Caco-2 (cell line): ENCODE measurements around the gene MED12L. TPM values are rescaled to one million over a fixed set of nuclear protein-coding genes. Genes with fewer than 3 reads are reported as not detected.

Source experiments
- BruUV-seq: library from RNA; stranded (reverse); fragments of 400-500 nt; replicated peaks from 2 replicates; lab custom pipeline; 2021; lab: Mats Ljungman, UMichigan
- CTCF ChIA-PET: fragments of 300-600 bp; sonication (Branson Sonifier 250); formaldehyde crosslinking; loops from one replicate; lab custom pipeline; 2022; ENCODE audit warnings: antibody characterized with exemption; lab: Charles Lee
- POLR2A ChIA-PET: fragments of 300-600 bp; sonication (Branson Sonifier 250); formaldehyde crosslinking; loops from one replicate; lab custom pipeline; 2022; ENCODE audit warnings: antibody characterized with exemption; lab: Charles Lee
- DNase-seq, 2 experiments: peaks; one replicate each; pipeline versions ENCODE4 v3.0.0 to v3.0.0-alpha.2; 2020 to 2022
- H3K27me3 ChIP-seq: replicated peaks from 2 replicates; pipeline ENCODE4 v1.6.0; 2011; ENCODE audit warnings: low read length; ENCODE audit not compliant: control insufficient read depth, insufficient read depth
- H3K36me3 ChIP-seq: 2 replicates; pipeline ENCODE4 v1.5.1; 2011; ENCODE audit warnings: low read length; ENCODE audit not compliant: control insufficient read depth, insufficient read depth
- H3K4me1 ChIP-seq: fragments of 250-450 bp; sonication (Bioruptor Pico); 2 replicates; pipeline ENCODE4 v1.5.1; 2020; ENCODE audit warnings: mild to moderate bottlenecking
- H3K4me3 ChIP-seq: 2 replicates; pipeline ENCODE4 v1.5.1; 2011; ENCODE audit warnings: low read depth, mild to moderate bottlenecking, control low read depth, low read length
- H3K9me3 ChIP-seq: fragments of 250-450 bp; sonication (Bioruptor Pico); 2 replicates; pipeline ENCODE4 v1.5.1; 2020; ENCODE audit warnings: mild to moderate bottlenecking, moderate library complexity
- H3K27ac Mint-ChIP-seq: one replicate; pipeline ENCODE4 v1.8.0; 2022; ENCODE audit warnings: mixed read lengths; ENCODE audit not compliant: unreplicated experiment
- H3K27me3 Mint-ChIP-seq: one replicate; pipeline ENCODE4 v1.8.0; 2022; ENCODE audit warnings: mixed read lengths; ENCODE audit not compliant: insufficient read depth, unreplicated experiment
- H3K36me3 Mint-ChIP-seq: one replicate; pipeline ENCODE4 v1.8.0; 2022; ENCODE audit warnings: mild to moderate bottlenecking, mixed read lengths; ENCODE audit not compliant: insufficient read depth, unreplicated experiment
- H3K4me1 Mint-ChIP-seq: one replicate; pipeline ENCODE4 v1.8.0; 2022; ENCODE audit warnings: low read depth, mixed read lengths; ENCODE audit not compliant: unreplicated experiment
- H3K4me3 Mint-ChIP-seq: one replicate; pipeline ENCODE4 v1.8.0; 2022; ENCODE audit warnings: mild to moderate bottlenecking, moderate library complexity, mixed read lengths; ENCODE audit not compliant: unreplicated experiment
- H3K9me3 Mint-ChIP-seq: one replicate; pipeline ENCODE4 v1.8.0; 2022; ENCODE audit warnings: mixed read lengths; ENCODE audit not compliant: unreplicated experiment
- intact Hi-C: fragments of 100-400 bp; cut with micrococcal nuclease; formaldehyde crosslinking; loops from one replicate; pipeline ENCODE4 v1.10.0; 2022; ENCODE audit not compliant: unreplicated experiment
- total RNA-seq: library from RNA; stranded (reverse); gene quantifications from 2 replicates; pipeline ENCODE4 v1.2.3, GENCODE V29; 2022
- TF ChIP-seq, protein P1 (sequence below), 2 experiments: fragments of 200-600 bp in 1 of 2; IDR thresholded peaks; 1 replicate in 1 of 2; 2 replicates in 1 of 2; pipeline versions ENCODE4 v1.5.1 to v1.8.0; 2011 to 2022; ENCODE audit warnings: antibody characterized with exemption in 1 of 2, control low read depth in 1 of 2, inconsistent platforms in 1 of 2, low read depth in 1 of 2, low read length in 1 of 2, mild to moderate bottlenecking in 1 of 2, moderate library complexity in 1 of 2; ENCODE audit not compliant: insufficient read depth in 1 of 2, severe bottlenecking in 1 of 2, unreplicated experiment in 1 of 2

The MED12L gene
- total RNA-seq, 1 experiment from 2014 or later, result 21.5 TPM

DNA sequence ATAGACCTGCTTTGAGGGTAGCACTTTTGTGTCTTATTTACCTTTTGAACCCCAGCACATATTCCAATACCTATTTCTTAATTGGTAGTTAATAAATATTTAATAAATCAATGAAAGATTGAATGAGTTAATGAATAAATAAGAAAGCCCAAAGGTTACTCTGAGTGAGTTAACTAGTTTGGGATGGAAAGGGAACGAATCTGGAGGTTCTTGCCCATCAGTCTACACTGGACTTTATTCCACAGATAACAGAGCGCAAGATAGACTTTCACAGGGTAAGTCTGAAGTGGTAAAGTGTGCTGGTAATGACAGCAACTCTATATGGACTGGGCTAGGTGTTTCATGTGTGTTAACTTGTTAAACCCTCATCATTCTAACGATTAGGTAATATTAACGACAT, 33.1 kb upstream of the MED12L start:
- Histone ChIP-seq H3K36me3 (no peaks in the 10 kb centered on the region), H3K27me3 (no peaks in the 10 kb centered on the region), H3K4me3 (no peak overlapping the region), H3K4me1 (0 out of 2 replicates have a peak, but pooled peaks cover 5% of the 10 kb centered on the region), H3K9me3 (no peaks in the 10 kb centered on the region)
- POLR2A ChIA-PET, result no interaction called here
- Mint-ChIP-seq H3K27me3 (peaks cover 3% of the 10 kb centered on the region), H3K27ac (no peak overlapping the region), H3K9me3 (peaks cover 1% of the 10 kb centered on the region), H3K4me3 (no peak overlapping the region), H3K4me1 (no peaks in the 10 kb centered on the region), H3K36me3 (no peaks in the 10 kb centered on the region)
- BruUV-seq, result no TSS peak
- intact Hi-C loops, result no loop called here
- TF ChIP-seq, protein P1, sequence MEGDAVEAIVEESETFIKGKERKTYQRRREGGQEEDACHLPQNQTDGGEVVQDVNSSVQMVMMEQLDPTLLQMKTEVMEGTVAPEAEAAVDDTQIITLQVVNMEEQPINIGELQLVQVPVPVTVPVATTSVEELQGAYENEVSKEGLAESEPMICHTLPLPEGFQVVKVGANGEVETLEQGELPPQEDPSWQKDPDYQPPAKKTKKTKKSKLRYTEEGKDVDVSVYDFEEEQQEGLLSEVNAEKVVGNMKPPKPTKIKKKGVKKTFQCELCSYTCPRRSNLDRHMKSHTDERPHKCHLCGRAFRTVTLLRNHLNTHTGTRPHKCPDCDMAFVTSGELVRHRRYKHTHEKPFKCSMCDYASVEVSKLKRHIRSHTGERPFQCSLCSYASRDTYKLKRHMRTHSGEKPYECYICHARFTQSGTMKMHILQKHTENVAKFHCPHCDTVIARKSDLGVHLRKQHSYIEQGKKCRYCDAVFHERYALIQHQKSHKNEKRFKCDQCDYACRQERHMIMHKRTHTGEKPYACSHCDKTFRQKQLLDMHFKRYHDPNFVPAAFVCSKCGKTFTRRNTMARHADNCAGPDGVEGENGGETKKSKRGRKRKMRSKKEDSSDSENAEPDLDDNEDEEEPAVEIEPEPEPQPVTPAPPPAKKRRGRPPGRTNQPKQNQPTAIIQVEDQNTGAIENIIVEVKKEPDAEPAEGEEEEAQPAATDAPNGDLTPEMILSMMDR (IDR thresholded peaks at IDR 0.05; ENCODE audit: insufficient read depth in 1 of 2, low read depth in 1 of 2, low read length in 1 of 2, severe bottlenecking in 1 of 2, unreplicated experiment in 1 of 2), result no peak
- DNase-seq, result no peak
- CTCF ChIA-PET, result no interaction called here

DNA sequence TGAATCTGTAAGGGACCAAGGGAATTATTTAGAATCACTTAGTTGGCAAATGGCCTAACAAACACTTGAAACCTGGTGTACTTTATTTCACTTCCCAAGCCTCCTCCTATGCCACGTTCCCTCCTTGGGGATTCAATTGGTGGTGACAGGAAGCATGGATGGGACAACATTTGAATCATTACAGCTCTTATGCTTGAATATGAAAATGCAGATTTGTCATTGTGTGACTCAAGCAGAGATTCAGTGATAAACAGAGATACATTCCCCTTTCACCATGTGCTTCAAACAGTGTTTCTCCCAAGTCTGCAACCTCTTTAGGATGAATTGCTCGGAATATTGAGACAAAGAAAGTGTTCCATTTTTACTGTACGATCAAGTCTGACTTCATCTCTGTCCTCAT, 32.7 kb upstream of the MED12L start:
- ChIA-PET POLR2A (no interaction called here), CTCF (no interaction called here)
- H3K9me3 ChIP-seq, result no peaks in the 10 kb centered on the region

DNA sequence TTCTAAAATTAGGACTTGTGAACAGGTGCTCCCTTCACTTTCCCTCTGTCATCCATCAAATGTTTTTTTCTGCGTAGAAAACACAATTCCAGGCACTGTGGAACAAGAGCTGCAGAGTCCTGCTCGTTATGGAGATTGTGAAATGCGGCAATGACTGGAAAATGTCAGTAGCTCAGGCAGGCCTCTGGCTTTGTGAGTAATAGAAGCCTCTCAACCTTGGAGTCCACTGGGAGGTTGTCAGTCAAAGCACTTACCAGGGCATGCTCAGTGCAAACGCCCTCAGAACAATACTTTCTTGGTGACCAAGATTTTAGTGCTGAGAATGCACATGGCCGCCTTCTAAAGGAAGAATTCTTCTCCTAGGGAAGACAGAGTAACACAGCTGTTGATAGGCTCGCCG, 26.7 kb upstream of the MED12L start:
- H3K27me3 ChIP-seq, result no peaks in the 10 kb centered on the region
- TF ChIP-seq, protein P1 (IDR thresholded peaks at IDR 0.05; ENCODE audit: insufficient read depth in 1 of 2, low read depth in 1 of 2, low read length in 1 of 2, severe bottlenecking in 1 of 2, unreplicated experiment in 1 of 2), result no peak
- DNase-seq, result no peak
- intact Hi-C loops, result no loop called here
- no peak overlapping the region for H3K4me3 Mint-ChIP-seq
- H3K36me3 ChIP-seq, result no peaks in the 10 kb centered on the region
- no peaks in the 10 kb centered on the region for H3K36me3 Mint-ChIP-seq
- H3K9me3 ChIP-seq, result no peaks in the 10 kb centered on the region
- H3K27me3 Mint-ChIP-seq, result peaks cover 1% of the 10 kb centered on the region
- H3K4me1 Mint-ChIP-seq, result no peaks in the 10 kb centered on the region
- ChIA-PET POLR2A (no interaction called here), CTCF (no interaction called here)
- no peak overlapping the region for H3K27ac Mint-ChIP-seq
- H3K9me3 Mint-ChIP-seq, result no peaks in the 10 kb centered on the region
- no TSS peak for BruUV-seq
- no peak overlapping the region for H3K4me3 ChIP-seq
- H3K4me1 ChIP-seq, result no peaks in the 10 kb centered on the region

More for the DNA sequence above, 32.7 kb upstream of the MED12L start:
- Mint-ChIP-seq H3K27ac (no peak overlapping the region), H3K27me3 (peaks cover 3% of the 10 kb centered on the region), H3K36me3 (no peaks in the 10 kb centered on the region), H3K4me1 (no peaks in the 10 kb centered on the region), H3K4me3 (no peak overlapping the region), H3K9me3 (no peaks in the 10 kb centered on the region)
- no TSS peak for BruUV-seq
- TF ChIP-seq, protein P1 (IDR thresholded peaks at IDR 0.05; ENCODE audit: insufficient read depth in 1 of 2, low read depth in 1 of 2, low read length in 1 of 2, severe bottlenecking in 1 of 2, unreplicated experiment in 1 of 2), result no peak
- DNase-seq, result no peak
- 0 out of 2 replicates have a peak, but pooled peaks cover 3% of the 10 kb centered on the region for H3K4me1 ChIP-seq
- H3K4me3 ChIP-seq, result no peak overlapping the region
- no peaks in the 10 kb centered on the region for H3K36me3 ChIP-seq
- no peaks in the 10 kb centered on the region for H3K27me3 ChIP-seq
- intact Hi-C loops, result no loop called here
